Endodermal cell (in vitro differentiated cells): ENCODE data around the gene TTC38. TPM values are rescaled to one million over a fixed set of nuclear protein-coding genes. Genes with fewer than 3 reads are reported as not detected.

ENCODE experiments used
- DNase-seq: peaks from one replicate; pipeline ENCODE4 v3.0.0-alpha.2; 2017
- H3K27ac ChIP-seq: 2 replicates; pipeline ENCODE4 v1.5.1; 2013; ENCODE audit warnings: mild to moderate bottlenecking, low read depth, low read length, moderate library complexity
- H3K27me3 ChIP-seq: 2 replicates; pipeline ENCODE4 v1.6.1; 2013; ENCODE audit warnings: mild to moderate bottlenecking, low read length, moderate library complexity; ENCODE audit not compliant: insufficient read depth, control insufficient read depth, poor library complexity, severe bottlenecking
- H3K36me3 ChIP-seq: 2 replicates; pipeline ENCODE4 v1.7.0; 2013; ENCODE audit warnings: mild to moderate bottlenecking, low read length, moderate library complexity; ENCODE audit not compliant: control insufficient read depth, insufficient read depth
- H3K4me1 ChIP-seq: one replicate; pipeline ENCODE4 v1.7.0; 2013; ENCODE audit warnings: low read length; ENCODE audit not compliant: control insufficient read depth, insufficient read depth
- H3K4me3 ChIP-seq: 2 replicates; pipeline ENCODE4 v1.5.1; 2013; ENCODE audit warnings: mild to moderate bottlenecking, low read length, moderate library complexity
- H3K9ac ChIP-seq: 2 replicates; pipeline ENCODE4 v1.6.1; 2013; ENCODE audit warnings: mild to moderate bottlenecking, low read length, moderate library complexity; ENCODE audit not compliant: poor library complexity, severe bottlenecking; ENCODE audit errors: extremely low read depth
- H3K9me3 ChIP-seq: 2 replicates; pipeline ENCODE4 v1.6.1; 2013; ENCODE audit warnings: mild to moderate bottlenecking, low read length, moderate library complexity; ENCODE audit not compliant: control insufficient read depth
- H3K27ac Mint-ChIP-seq: 2 replicates; pipeline ENCODE4 v1.8.0; 2020; ENCODE audit warnings: mixed read lengths
- H3K27me3 Mint-ChIP-seq: 2 replicates; pipeline ENCODE4 v1.8.0; 2021; ENCODE audit warnings: mild to moderate bottlenecking, mixed read lengths; ENCODE audit not compliant: insufficient read depth
- H3K36me3 Mint-ChIP-seq: 2 replicates; pipeline ENCODE4 v1.8.0; 2020; ENCODE audit warnings: low read depth, mixed read lengths
- H3K4me1 Mint-ChIP-seq: 2 replicates; pipeline ENCODE4 v1.8.0; 2020; ENCODE audit warnings: mixed read lengths
- H3K4me3 Mint-ChIP-seq: 2 replicates; pipeline ENCODE4 v1.8.0; 2020; ENCODE audit warnings: mild to moderate bottlenecking, moderate library complexity, mixed read lengths
- H3K9me3 Mint-ChIP-seq: 2 replicates; pipeline ENCODE4 v1.8.0; 2020; ENCODE audit warnings: mild to moderate bottlenecking, mixed read lengths
- WGBS, 2 experiments: methylation state at CpG; one replicate each; pipeline versions ENCODE4 v1.1.5 to v1.1.7; 2013; ENCODE audit warnings: missing lambda C conversion rate in 2 of 2, mixed read lengths in 1 of 2; ENCODE audit not compliant: insufficient coverage in 1 of 2, insufficient read length in 1 of 2; 5-methylcytosine and 5-hydroxymethylcytosine counted together
- total RNA-seq, 2 donors: library from RNA; stranded (reverse); fragmentation: NEBNext Ultra II Directional in 1 of 2; extraction: Animal tissue kit (Norgen Biotek cat#: 25700) in 1 of 2; gene quantifications; 2 replicates in 1 of 2; 3 replicates in 1 of 2; pipeline ENCODE4 v1.2.1, GENCODE V29; 2021
- TF ChIP-seq, protein P1 (sequence below): fragments of 200-600 bp; sonication (generic); conservative IDR thresholded peaks from 2 replicates; pipeline ENCODE4 v1.5.0; 2021; ENCODE audit warnings: antibody characterized with exemption, mild to moderate bottlenecking

Gene TTC38
- total RNA-seq, 2 donors from 2014 or later = 35.9 to 47.1 TPM

DNA sequence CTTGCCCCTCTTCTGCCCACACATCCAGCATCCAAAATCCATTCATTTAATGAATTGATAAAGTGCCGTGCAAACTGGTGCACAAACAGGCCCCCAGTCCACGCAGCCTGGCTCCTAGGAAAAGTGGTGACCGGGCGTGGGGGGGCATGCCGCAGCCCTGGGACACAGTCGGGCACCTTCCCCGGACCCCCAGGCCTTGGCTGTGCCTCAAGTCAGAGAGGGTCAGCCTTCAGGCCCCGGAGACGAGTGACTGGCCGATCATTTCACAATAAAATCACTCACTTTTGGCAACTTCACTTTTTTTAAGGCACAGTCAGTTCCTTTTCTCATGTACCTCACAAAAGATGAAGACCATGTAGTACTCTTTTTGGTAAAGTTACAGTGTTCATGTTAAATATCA is 25.7 kb upstream of the TTC38 start:
- 84 to 87% methylated on average over 9 to 10 of the region's 10 CpGs for WGBS, 2 experiments
- no peaks in the 10 kb centered on the region for H3K27me3 Mint-ChIP-seq
- H3K27ac Mint-ChIP-seq = no peak overlapping the region
- H3K4me1 Mint-ChIP-seq = no peaks in the 10 kb centered on the region
- H3K4me3 Mint-ChIP-seq = no peak overlapping the region
- no peak overlapping the region for H3K9ac ChIP-seq
- no peaks in the 10 kb centered on the region for H3K4me1 ChIP-seq
- H3K36me3 ChIP-seq = peaks cover 3% of the 10 kb centered on the region
- H3K36me3 Mint-ChIP-seq = peaks cover 27% of the 10 kb centered on the region
- no peak overlapping the region for H3K27ac ChIP-seq
- DNase-seq = no peak
- no peaks in the 10 kb centered on the region for H3K27me3 ChIP-seq
- no peak overlapping the region for H3K4me3 ChIP-seq
- TF ChIP-seq, protein P1, sequence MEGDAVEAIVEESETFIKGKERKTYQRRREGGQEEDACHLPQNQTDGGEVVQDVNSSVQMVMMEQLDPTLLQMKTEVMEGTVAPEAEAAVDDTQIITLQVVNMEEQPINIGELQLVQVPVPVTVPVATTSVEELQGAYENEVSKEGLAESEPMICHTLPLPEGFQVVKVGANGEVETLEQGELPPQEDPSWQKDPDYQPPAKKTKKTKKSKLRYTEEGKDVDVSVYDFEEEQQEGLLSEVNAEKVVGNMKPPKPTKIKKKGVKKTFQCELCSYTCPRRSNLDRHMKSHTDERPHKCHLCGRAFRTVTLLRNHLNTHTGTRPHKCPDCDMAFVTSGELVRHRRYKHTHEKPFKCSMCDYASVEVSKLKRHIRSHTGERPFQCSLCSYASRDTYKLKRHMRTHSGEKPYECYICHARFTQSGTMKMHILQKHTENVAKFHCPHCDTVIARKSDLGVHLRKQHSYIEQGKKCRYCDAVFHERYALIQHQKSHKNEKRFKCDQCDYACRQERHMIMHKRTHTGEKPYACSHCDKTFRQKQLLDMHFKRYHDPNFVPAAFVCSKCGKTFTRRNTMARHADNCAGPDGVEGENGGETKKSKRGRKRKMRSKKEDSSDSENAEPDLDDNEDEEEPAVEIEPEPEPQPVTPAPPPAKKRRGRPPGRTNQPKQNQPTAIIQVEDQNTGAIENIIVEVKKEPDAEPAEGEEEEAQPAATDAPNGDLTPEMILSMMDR = no peak
- H3K9me3 ChIP-seq = no peaks in the 10 kb centered on the region
- H3K9me3 Mint-ChIP-seq = no peaks in the 10 kb centered on the region

DNA sequence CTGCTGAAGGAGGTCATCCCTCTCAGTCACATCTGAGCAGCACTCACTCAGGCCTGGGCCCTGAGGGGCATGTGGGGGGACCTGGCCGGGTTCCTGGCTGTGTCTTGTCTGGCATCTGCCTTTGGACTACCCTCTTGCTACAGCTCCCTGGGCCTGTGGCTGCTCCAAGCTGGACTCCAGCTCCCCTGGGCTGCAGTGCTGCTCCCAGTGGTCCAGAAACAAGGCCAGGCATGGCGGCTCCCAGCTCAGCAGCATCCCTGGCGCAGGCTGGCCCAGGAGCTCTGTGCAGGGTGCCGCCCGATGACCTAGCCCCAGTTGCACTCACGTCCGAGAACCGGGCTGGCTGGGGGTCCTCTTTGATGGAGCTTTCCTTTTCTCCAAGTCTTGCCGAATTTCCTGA is 23.0 kb upstream of the TTC38 start:
- H3K4me3 Mint-ChIP-seq = no peak overlapping the region
- TF ChIP-seq, protein P1 = no peak
- Histone ChIP-seq H3K4me3 (no peak overlapping the region), H3K4me1 (no peaks in the 10 kb centered on the region), H3K9ac (no peak overlapping the region), H3K9me3 (no peaks in the 10 kb centered on the region), H3K27me3 (no peaks in the 10 kb centered on the region), H3K36me3 (peaks cover 3% of the 10 kb centered on the region), H3K27ac (no peak overlapping the region)
- DNase-seq = no peak
- no peaks in the 10 kb centered on the region for H3K27me3 Mint-ChIP-seq
- peaks cover 10% of the 10 kb centered on the region for H3K36me3 Mint-ChIP-seq
- peaks cover 4% of the 10 kb centered on the region for H3K4me1 Mint-ChIP-seq
- WGBS, 2 experiments = 95 to 100% methylated on average over 1 to 9 of the region's 9 CpGs
- H3K9me3 Mint-ChIP-seq = no peaks in the 10 kb centered on the region
- H3K27ac Mint-ChIP-seq = no peak overlapping the region

DNA sequence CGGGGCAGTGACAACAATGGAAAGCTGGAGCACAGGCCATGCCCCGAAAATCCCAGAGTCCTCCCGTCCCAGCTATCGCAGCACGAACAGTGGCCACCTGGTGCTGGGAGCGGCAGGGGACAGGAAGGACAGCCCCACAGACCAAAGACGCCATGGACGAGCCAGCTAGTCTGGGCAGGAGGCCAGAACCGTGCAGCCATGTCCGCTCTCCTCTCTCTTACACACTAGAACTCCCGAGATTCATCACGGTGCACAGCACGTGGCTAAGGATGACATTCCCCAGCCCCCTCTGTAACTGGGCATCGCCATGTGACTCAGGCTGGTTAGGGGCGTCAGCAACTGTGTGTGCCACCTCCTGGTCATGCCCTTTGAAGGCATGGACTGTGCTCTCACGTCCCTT is 22.3 kb upstream of the TTC38 start:
- no peak overlapping the region for H3K27ac Mint-ChIP-seq
- H3K27me3 Mint-ChIP-seq = no peaks in the 10 kb centered on the region
- peaks cover 4% of the 10 kb centered on the region for H3K4me1 Mint-ChIP-seq
- no peak for DNase-seq
- WGBS, 2 experiments = 89 to 90% methylated on average over 15 to 16 of the region's 16 CpGs
- H3K9me3 Mint-ChIP-seq = no peaks in the 10 kb centered on the region
- peaks cover 3% of the 10 kb centered on the region for H3K36me3 ChIP-seq
- H3K4me1 ChIP-seq = no peaks in the 10 kb centered on the region
- H3K36me3 Mint-ChIP-seq = peaks cover 9% of the 10 kb centered on the region
- no peak overlapping the region for H3K4me3 Mint-ChIP-seq
- H3K27ac ChIP-seq = no peak overlapping the region
- no peak overlapping the region for H3K4me3 ChIP-seq
- TF ChIP-seq, protein P1 = no peak
- H3K9ac ChIP-seq = no peak overlapping the region
- H3K27me3 ChIP-seq = no peaks in the 10 kb centered on the region
- H3K9me3 ChIP-seq = no peaks in the 10 kb centered on the region
